ENCODE data around the gene ENDOV.

GRCh38 chr17:80428796-80429195 lies 13.8 kb downstream of the ENDOV start:
- no peak for TF ChIP-seq CTCF (IDR thresholded peaks at IDR 0.05)
- TF ChIP-seq EP300 (IDR thresholded peaks at IDR 0.05), result no peak
- TF ChIP-seq POLR2A (IDR thresholded peaks at IDR 0.05), result no peak

Data from ovary (tissue), 3 donors.